Ishikawa (cell line): ENCODE data around the gene TEX54.

Experiments
- CEBPB ChIP-seq: IDR thresholded peaks from 2 replicates; pipeline ENCODE4 v1.6.1; 2012
- CREB1 ChIP-seq: IDR thresholded peaks from 2 replicates; pipeline ENCODE4 v1.6.1; 2012; ENCODE audit warnings: low read depth
- EGR1 ChIP-seq: IDR thresholded peaks from 2 replicates; pipeline ENCODE4 v1.6.1; 2012
- EP300 ChIP-seq: IDR thresholded peaks from 2 replicates; pipeline ENCODE4 v1.6.1; 2012; ENCODE audit warnings: borderline replicate concordance
- FOXM1 ChIP-seq: IDR thresholded peaks from 2 replicates; pipeline ENCODE4 v1.6.1; 2012; ENCODE audit warnings: low read depth, borderline replicate concordance
- NFIC ChIP-seq: IDR thresholded peaks from 2 replicates; pipeline ENCODE4 v1.6.1; 2012
- RAD21 ChIP-seq: IDR thresholded peaks from 2 replicates; pipeline ENCODE4 v1.6.1; 2012; ENCODE audit warnings: low read depth
- REST ChIP-seq: IDR thresholded peaks from 2 replicates; pipeline ENCODE4 v1.6.1; 2012; ENCODE audit warnings: low read depth, mild to moderate bottlenecking
- TAF1 ChIP-seq: IDR thresholded peaks from 2 replicates; pipeline ENCODE4 v1.6.1; 2012; ENCODE audit warnings: low read depth, mild to moderate bottlenecking
- TCF12 ChIP-seq: IDR thresholded peaks from 2 replicates; pipeline ENCODE4 v1.6.1; 2012; ENCODE audit warnings: low read depth
- TEAD4 ChIP-seq: IDR thresholded peaks from 2 replicates; pipeline ENCODE4 v1.6.1; 2012
- YY1 ChIP-seq: IDR thresholded peaks from 2 replicates; pipeline ENCODE4 v1.6.1; 2012; ENCODE audit warnings: low read depth
- ZBTB7A ChIP-seq: IDR thresholded peaks from 2 replicates; pipeline ENCODE4 v1.6.1; 2012; ENCODE audit warnings: low read depth
- TF ChIP-seq, protein P1 (sequence below): IDR thresholded peaks from 2 replicates; pipeline ENCODE4 v1.6.1; 2012
- TF ChIP-seq, protein P2 (sequence below): IDR thresholded peaks from 2 replicates; pipeline ENCODE4 v1.6.1; 2012

The TEX54 gene

GRCh38 chr11:62853279-62853965 is 20.8 kb upstream of the TEX54 start:
- TF ChIP-seq CREB1 (no peak), TCF12 (no peak), EP300 (no peak), TEAD4 (no peak), TAF1 (no peak), CEBPB (no peak), EGR1 (no peak), RAD21 (no peak), NFIC (no peak), REST (no peak), ZBTB7A (no peak), FOXM1 (no peak), YY1 (no peak)
- TF ChIP-seq, protein P1, sequence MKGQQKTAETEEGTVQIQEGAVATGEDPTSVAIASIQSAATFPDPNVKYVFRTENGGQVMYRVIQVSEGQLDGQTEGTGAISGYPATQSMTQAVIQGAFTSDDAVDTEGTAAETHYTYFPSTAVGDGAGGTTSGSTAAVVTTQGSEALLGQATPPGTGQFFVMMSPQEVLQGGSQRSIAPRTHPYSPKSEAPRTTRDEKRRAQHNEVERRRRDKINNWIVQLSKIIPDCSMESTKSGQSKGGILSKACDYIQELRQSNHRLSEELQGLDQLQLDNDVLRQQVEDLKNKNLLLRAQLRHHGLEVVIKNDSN, result no peak
- TF ChIP-seq, protein P2, sequence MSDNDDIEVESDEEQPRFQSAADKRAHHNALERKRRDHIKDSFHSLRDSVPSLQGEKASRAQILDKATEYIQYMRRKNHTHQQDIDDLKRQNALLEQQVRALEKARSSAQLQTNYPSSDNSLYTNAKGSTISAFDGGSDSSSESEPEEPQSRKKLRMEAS, result no peak

DNA sequence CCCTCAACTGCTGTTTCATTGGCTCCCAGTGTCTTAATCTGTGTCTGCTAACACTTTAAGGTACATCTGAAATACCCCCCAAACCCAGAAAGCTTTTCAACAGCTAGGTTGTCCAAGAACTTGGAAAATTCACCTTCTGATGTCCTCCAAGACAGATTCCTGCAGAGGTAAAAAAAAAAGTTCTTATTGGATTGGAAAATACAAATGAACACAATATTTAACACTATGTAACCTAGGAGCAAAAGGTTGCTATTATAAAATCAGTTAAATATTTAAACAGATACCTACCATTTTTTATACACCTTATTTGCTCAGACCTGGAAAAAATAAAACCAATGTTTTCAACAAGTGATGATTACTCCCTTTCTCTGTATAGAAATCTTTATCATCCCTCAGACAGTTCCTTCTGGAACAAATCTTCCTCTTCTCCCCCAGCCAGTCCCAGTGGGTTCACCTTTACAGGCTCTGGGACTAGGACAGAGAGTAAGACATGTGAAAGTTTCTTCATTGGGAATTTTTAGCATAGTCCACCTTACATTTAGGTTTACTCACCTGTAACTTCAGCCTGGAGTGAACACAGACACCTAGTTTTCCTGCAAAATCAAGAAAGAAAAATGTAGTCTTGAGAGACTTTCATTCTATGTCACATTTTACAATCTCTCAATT is 20.0 kb upstream of the TEX54 start:
- TF ChIP-seq, protein P1, result no peak
- TF ChIP-seq, protein P2, result no peak
- TF ChIP-seq ZBTB7A (no peak), EP300 (no peak), REST (no peak), NFIC (no peak), FOXM1 (no peak), EGR1 (no peak), TAF1 (no peak), RAD21 (no peak)

DNA sequence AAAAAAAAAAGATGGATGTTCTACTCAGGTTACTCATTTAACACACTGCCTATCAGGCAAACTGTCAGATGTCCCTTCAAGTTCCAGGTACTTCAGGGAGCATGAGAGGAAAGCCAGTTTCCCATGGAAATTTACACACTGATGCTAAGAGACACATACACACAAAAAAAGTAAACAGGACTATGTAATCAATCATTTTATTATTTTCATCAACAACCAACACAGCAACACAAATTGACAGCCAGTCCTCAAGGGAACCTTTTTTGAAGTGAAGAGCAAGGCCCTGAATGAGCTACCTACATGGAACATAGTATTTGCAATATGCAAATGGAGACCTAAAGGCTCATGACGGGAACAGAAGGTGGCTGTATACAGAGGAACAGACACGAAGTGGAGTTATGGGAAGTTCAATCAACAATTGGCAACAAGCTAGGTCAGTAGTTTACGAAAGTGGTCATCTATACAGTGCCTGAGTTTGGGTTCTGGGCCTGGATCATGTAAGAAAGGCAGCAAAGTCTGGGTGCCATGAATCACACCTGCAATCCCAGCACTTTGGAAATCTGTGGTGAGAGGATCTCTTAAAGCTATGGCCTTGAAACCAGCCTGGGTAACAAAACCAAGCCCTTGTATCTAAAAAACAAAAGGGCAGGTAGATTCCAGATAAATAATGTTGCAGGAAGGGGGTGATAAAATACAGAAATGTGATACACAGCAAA is 19.3 kb upstream of the TEX54 start:
- no peak for TF ChIP-seq CREB1
- TF ChIP-seq RAD21, result no peak
- no peak for TF ChIP-seq TAF1
- no peak for TF ChIP-seq ZBTB7A
- no peak for TF ChIP-seq CEBPB
- no peak for TF ChIP-seq FOXM1

DNA sequence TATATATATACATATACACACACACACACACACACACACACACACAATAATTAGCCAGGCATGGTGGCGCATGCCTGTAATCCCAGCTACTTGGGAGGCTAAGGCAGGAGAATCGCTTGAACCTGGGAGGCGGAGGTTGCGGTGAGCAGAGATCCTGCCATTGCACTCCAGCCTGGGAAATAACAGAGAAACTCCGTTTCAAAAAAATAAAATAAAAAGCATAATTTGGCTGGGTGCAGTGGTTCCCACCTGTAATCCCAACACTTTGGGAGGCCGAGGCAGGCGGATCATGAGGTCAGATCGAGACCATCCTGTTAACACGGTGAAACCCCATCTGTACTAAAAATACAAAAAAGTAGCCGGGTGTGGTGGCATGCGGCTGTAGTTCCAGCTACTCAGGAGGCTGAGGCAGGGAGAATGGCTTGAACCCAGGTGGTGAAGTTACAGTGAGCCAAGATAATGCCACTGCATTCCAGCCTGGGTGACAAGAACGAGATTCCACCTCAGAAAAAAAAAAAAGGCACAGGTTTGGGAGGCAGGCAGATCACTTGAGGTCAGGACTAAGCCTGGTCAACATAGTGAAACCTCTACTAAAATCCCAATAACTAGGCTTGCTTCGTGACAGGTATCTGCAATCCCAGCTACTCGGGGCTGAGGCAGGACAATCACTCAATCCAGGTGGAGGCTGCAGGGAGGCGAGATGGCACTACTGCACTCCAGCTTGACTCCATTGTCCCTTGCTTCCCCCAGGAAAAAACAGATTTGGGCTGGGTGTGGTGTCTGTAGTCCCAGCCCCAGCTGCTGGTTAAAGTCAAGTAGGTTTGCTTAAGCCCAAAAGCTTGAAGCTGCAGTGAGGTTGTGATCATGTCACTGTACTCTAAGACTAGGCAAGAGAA is 18.5 kb upstream of the TEX54 start:
- TF ChIP-seq EGR1, result no peak
- TF ChIP-seq YY1, result no peak
- TF ChIP-seq, protein P1, result no peak
- no peak; the same call in none of the 2 replicates for TF ChIP-seq TEAD4
- TF ChIP-seq, protein P2, result no peak; the same call in 1 of the 2 replicates
- TF ChIP-seq EP300, result no peak
